NB4 (cell line): ENCODE measurements around the gene LGMN.

Source experiments
- CTCF ChIP-seq: IDR thresholded peaks from one replicate; pipeline ENCODE4 v1.5.1; 2012; ENCODE audit warnings: low read depth, low read length
- MYC ChIP-seq: IDR thresholded peaks from 2 replicates; pipeline ENCODE4 v1.6.1; 2011; ENCODE audit warnings: low read depth, low read length
- POLR2A ChIP-seq: IDR thresholded peaks from 2 replicates; pipeline ENCODE4 v1.6.1; 2011; ENCODE audit warnings: mild to moderate bottlenecking; ENCODE audit not compliant: insufficient read length; ENCODE audit errors: extremely low read depth
- TF ChIP-seq, protein P1 (sequence below): IDR thresholded peaks from 2 replicates; pipeline ENCODE4 v1.6.1; 2011; ENCODE audit warnings: low read depth, low read length

GRCh38 chr14:92706386-92706785 lies 42.0 kb downstream of the LGMN start:
- TF ChIP-seq POLR2A = no peak
- no peak for TF ChIP-seq CTCF
- TF ChIP-seq MYC = no peak
- TF ChIP-seq, protein P1, sequence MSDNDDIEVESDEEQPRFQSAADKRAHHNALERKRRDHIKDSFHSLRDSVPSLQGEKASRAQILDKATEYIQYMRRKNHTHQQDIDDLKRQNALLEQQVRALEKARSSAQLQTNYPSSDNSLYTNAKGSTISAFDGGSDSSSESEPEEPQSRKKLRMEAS = no peak
